Adrenal gland (tissue), 12 donors: ENCODE data around the gene SRGAP2C. TPM values are rescaled to one million over a fixed set of nuclear protein-coding genes. Genes with fewer than 3 reads are reported as not detected.
"Not testable (repeated sequence)": the region's sequence is repeated elsewhere in the genome, so short reads cannot be mapped to it uniquely, and the experiment has no call there.

ENCODE experiments used
- DNase-seq, 7 donors: peaks; one replicate each; pipeline ENCODE4 v3.0.0-alpha.2; 2019 to 2020
- H3K27ac ChIP-seq, 5 donors: fragments of 200-600 bp; sonication (generic) in 4 of 5; 1 replicate in 3 of 5; 2 replicates in 2 of 5; pipeline versions ENCODE4 v1.5.1 to v1.8.0; 2016 to 2020; ENCODE audit warnings: mild to moderate bottlenecking in 1 of 5
- H3K27me3 ChIP-seq: fragments of 200-600 bp; 2 replicates; pipeline ENCODE4 v1.8.0; 2021
- H3K36me3 ChIP-seq, 2 donors: fragments of 200-600 bp; replicated peaks in 1 of 2; 1 replicate in 1 of 2; 2 replicates in 1 of 2; pipeline versions ENCODE4 v1.5.1 to v1.8.0; 2018 to 2022
- H3K4me1 ChIP-seq, 2 donors: fragments of 200-600 bp; replicated peaks in 1 of 2; 1 replicate in 1 of 2; 2 replicates in 1 of 2; pipeline versions ENCODE4 v1.5.1 to v1.8.0; 2018 to 2021
- H3K4me3 ChIP-seq, 4 donors: fragments of 200-600 bp; sonication (generic) in 3 of 4; one replicate each; pipeline ENCODE4 v1.5.1; 2016 to 2018
- H3K9me3 ChIP-seq, 3 donors: fragments of 200-600 bp; sonication (generic) in 1 of 3; replicated peaks in 1 of 3; 1 replicate in 2 of 3; 2 replicates in 1 of 3; pipeline versions ENCODE4 v1.5.1 to v1.8.0; 2016 to 2021
- WGBS, 4 donors: extraction: QIAGEN DNeasy Blood & Tissue Kit in 2 of 4; methylation state at CpG; one replicate each; pipeline versions ENCODE4 v1.1.5 to v1.1.7; 2013 to 2017; 5-methylcytosine and 5-hydroxymethylcytosine counted together
- intact Hi-C, 2 donors: fragments of 100-400 bp; cut with DNase I; formaldehyde crosslinking; loops; one replicate each; pipeline versions ENCODE4 v1.14.1 to v1.15.0; 2022 to 2023
- polyA plus RNA-seq, 3 donors: library from polyadenylated mRNA; stranded (reverse); fragments of 200-250 nt in 2 of 3; fragments of 350-450 nt in 1 of 3; fragmentation: Illumina TruSeq in 1 of 3; extraction: RNeasy Lipid Tissue Mini Kit (QIAGEN cat#74804) in 1 of 3; gene quantifications; one replicate each; pipeline ENCODE4 v1.2.3, GENCODE V29; 2013 to 2014
- total RNA-seq, 9 donors: library from RNA; depleted of rRNA in 4 of 9; stranded (reverse); fragments of >200 nt in 4 of 9; fragments of 120-200 nt in 1 of 9; fragmentation: NEBNext Ultra II Directional in 1 of 9; extraction: Animal tissue kit (Norgen Biotek cat#: 25700) in 1 of 9; gene quantifications; one replicate each; pipeline versions ENCODE4 v1.1.0 to v1.2.4, GENCODE V29; 2013 to 2023
- donor health status: healthy with polysubstance abuse.
- donor health status: Bipolar disorder and iron deficiency.
- donor health status: DM: yes; HTN: yes; CAD: no.
- donor health status: DM: no; HTN: no; CAD: no.
- donor health status: DM: no; HTN: no; CAD: no.
- donor health status: DM: yes; HTN: yes; CAD: no.

Gene SRGAP2C
- total and polyA plus RNA-seq, 12 donors = 4.1 to 66.2 (median 23.6) TPM

DNA sequence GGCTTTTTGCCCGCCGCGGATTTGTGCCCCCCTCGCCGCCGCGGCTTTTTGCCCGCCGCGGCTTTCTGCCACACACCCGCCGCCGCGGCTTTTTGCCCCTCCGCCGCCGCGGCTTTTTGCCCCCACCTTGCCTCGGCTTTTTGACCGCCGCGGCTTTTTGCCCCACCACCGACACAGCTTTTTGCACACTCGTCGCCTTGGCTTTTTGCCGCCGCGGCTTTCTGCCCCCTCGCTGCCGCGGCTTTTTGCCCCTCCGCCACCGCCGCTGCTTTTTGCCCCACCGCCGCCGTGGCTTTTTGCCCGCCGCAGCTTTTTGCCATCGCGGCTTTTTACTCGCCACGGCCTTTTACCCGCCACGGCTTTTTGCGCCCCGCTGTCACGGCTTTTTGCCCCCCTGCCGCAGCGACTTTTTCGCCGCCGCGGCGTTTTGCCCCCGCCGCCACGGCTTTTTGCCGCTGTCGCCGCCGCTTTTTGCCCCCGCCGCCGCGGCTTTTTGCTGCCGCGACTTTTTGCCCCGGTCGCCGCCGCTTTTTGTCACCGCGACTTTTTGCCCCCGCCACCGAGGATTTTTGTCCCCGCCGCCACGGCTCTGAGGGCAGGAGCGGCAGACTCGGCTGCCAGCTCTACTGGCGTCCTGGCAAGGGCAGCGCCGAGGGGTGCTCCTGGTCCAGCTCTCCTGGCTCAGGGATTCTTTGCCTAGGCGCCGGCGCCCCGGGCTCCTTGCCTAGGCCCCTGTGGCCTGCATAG, 211.7 kb downstream of the SRGAP2C start:
- H3K27me3 ChIP-seq, H3K4me1 ChIP-seq, H3K36me3 ChIP-seq, H3K9me3 ChIP-seq, intact Hi-C loops: not testable (repeated sequence)
- H3K27ac ChIP-seq = peak overlapping the region in 1 of 5 donors; percentile 47
- WGBS, 4 donors = 1 to 5% (median 4%) methylated on average over 15 to 75 of the region's 88 CpGs
- DNase-seq = peak; percentile 27 to 55 (median 35)
- H3K4me3 ChIP-seq = peak overlapping the region in 3 of 4 donors; percentile 24 to 65 (median 62)

- H3K36me3 ChIP-seq, intact Hi-C loops, H3K27me3 ChIP-seq, H3K9me3 ChIP-seq, H3K27ac ChIP-seq, DNase-seq, H3K4me1 ChIP-seq: not testable (repeated sequence)
- 50 to 59% (median 52%) methylated on average over 5 to 17 of the region's 22 CpGs; no CpG with 5 or more reads in 1 of the 4 donors for WGBS, 4 donors
- H3K4me3 ChIP-seq = peak overlapping the region in 1 of 4 donors; percentile 62
Observed at GRCh38 chr1:121397101-121397500, 212.3 kb downstream of the SRGAP2C start.

GRCh38 chr1:121399193-121399592, 214.4 kb downstream of the SRGAP2C start:
- H3K36me3 ChIP-seq, H3K4me3 ChIP-seq, H3K4me1 ChIP-seq, H3K9me3 ChIP-seq, intact Hi-C loops, H3K27me3 ChIP-seq, H3K27ac ChIP-seq, DNase-seq: not testable (repeated sequence)
- 65 to 94% (median 82%) methylated on average over 4 to 5 of the region's 5 CpGs for WGBS, 4 donors

GRCh38 chr1:121400108-121400507, 215.3 kb downstream of the SRGAP2C start:
- H3K27ac ChIP-seq, intact Hi-C loops, H3K36me3 ChIP-seq, H3K9me3 ChIP-seq, H3K27me3 ChIP-seq, DNase-seq, H3K4me1 ChIP-seq, H3K4me3 ChIP-seq: not testable (repeated sequence)
- WGBS, 4 donors = 91 to 93% (median 91%) methylated on average over 3 of the region's 3 CpGs

- intact Hi-C loops, H3K27ac ChIP-seq, DNase-seq, H3K36me3 ChIP-seq, H3K9me3 ChIP-seq, H3K4me1 ChIP-seq, H3K4me3 ChIP-seq, H3K27me3 ChIP-seq: not testable (repeated sequence)
- 79 to 92% (median 86%) methylated on average over 6 of the region's 6 CpGs for WGBS, 4 donors
Observed at GRCh38 chr1:121400541-121401310, 216.0 kb downstream of the SRGAP2C start.

GRCh38 chr1:121401375-121401955, 216.7 kb downstream of the SRGAP2C start:
- H3K27me3 ChIP-seq, H3K27ac ChIP-seq, intact Hi-C loops, H3K36me3 ChIP-seq, DNase-seq, H3K4me3 ChIP-seq, H3K9me3 ChIP-seq, H3K4me1 ChIP-seq: not testable (repeated sequence)
- 72 to 83% (median 74%) methylated on average over 17 to 22 of the region's 26 CpGs for WGBS, 4 donors

- H3K4me3 ChIP-seq, DNase-seq, H3K27ac ChIP-seq, H3K27me3 ChIP-seq, H3K36me3 ChIP-seq, intact Hi-C loops, H3K4me1 ChIP-seq, H3K9me3 ChIP-seq: not testable (repeated sequence)
- 96 to 100% (median 96%) methylated on average over 6 of the region's 7 CpGs for WGBS, 4 donors
Observed at GRCh38 chr1:121403254-121403653, 218.5 kb downstream of the SRGAP2C start.
